ENCODE measurements around the gene ANTKMT. TPM values are rescaled to one million over a fixed set of nuclear protein-coding genes. Genes with fewer than 3 reads are reported as not detected.

The ANTKMT gene
- total RNA-seq, 2 experiments from 2014 or later: 14.8 to 21.1 TPM

DNA sequence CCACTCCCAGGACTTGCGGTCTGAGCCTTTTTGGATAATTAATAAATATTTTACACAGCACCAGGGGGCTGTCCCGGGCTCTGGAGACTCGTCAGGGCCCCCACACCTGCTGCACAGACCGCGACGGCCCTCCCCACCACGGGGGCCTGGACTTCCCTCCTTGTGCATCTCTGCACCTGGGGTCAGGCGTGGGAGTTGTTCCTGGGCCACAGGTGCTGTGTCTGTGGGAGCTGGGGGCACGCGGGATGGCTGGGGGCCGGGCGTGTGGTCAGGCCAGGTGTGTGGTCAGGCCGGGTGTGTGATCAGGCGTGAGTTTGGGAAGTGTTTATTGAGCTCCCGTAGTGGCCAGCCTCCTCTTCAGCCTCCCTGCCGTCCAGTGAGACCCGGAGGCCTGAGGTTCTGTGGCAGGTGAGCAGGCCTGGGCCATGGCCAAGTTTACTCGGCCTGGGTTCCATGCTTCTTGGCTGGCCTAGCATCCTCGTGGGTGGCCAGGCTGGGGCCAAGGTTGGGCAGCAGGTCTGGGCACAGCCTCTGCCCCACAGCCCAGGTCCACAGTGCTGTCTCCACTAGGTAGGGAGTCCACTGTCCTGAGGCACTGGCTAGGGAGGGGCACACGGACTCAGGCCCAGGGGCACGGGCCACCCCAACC, 42.6 kb upstream of the ANTKMT start:
- Mint-ChIP-seq H3K27me3 (peaks cover 12% of the 10 kb centered on the region), H3K4me1 (peaks cover 32% of the 10 kb centered on the region), H3K9me3 (ENCODE audit: low read depth) (no peaks in the 10 kb centered on the region), H3K36me3 (peaks cover 6% of the 10 kb centered on the region), H3K4me3 (no peak overlapping the region), H3K27ac (no peak overlapping the region)
- CTCF ChIA-PET: interaction anchor here (0.9 to 2.1 kb wide), 5 partner anchors 10 to 42 kb away, joined by 4 to 9 read pairs (median 4); partner anchors contain the start of genes METTL26, RHOT2 and WDR24
- no peak for DNase-seq
- no peak for ATAC-seq

DNA sequence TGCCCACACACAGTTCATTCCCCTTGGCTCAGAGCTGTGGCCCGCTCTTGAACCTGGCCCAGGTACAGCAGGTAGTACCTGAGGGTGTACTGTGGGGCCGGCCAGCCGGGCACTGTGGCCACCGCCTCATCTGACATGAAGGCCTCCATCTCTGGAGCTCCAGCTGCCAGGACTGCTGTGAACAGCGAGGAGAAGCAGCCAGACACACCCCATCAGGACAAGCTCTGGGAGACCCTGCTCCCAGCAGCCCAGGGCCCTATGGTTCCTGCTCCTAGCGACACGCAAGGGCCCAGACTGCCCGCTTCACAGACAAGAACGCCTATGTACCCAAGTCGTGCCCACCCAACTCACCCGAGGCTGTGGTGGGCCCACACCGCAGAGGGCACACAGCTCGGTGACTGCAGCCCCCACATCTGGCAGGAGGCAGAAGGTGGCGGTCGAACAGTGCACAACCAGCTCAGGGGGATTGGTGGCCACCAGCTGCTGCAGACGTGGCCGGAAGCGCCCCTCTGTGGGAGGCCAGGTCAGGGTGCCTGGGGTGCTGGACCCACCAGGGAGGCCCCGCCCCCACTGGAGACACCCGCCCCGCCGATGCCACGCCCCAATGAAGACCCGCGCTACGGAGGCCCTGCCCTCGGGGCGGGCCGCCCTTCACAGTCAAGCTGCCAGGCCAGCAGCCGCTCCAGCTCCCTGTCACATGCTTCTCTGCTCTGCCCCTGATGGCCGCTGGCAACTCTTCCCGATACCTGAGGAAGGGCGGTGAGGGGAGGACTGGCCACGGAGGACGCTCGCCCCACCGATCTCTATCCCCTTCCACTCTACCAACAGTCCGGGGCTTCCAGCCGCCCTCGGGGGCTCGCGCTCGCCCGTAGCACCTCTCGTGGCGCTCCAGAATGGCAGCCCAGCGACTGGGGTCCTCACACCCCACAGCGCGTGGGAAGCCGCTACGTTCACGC, 41.8 kb upstream of the ANTKMT start:
- Mint-ChIP-seq H3K4me1 (peaks cover 33% of the 10 kb centered on the region), H3K27me3 (peaks cover 12% of the 10 kb centered on the region), H3K27ac (peak overlapping the region; percentile 65), H3K4me3 (peak overlapping the region; percentile 74), H3K36me3 (peaks cover 4% of the 10 kb centered on the region), H3K9me3 (ENCODE audit: low read depth) (no peaks in the 10 kb centered on the region)
- peak; percentile 17 for ATAC-seq
- CTCF ChIA-PET: interaction anchor here (0.9 to 2.1 kb wide), 6 partner anchors 11 to 43 kb away, joined by 3 to 9 read pairs (median 4); partner anchors contain the start of genes METTL26, RHOT2 and WDR24
- DNase-seq: peak; percentile 76

GRCh38 chr16:679814-680624, 40.9 kb upstream of the ANTKMT start, which contains the start of gene STUB1:
Gene STUB1, plus strand, starts transcription at chr16:680410. Its CDS starts 116 bp downstream, at chr16:680526.
- ATAC-seq (peak; percentile 50), DNase-seq (peak; percentile 93)
- CTCF ChIA-PET: interaction anchor here (0.7 to 2.4 kb wide), 8 partner anchors 10 to 101 kb away, joined by 3 to 9 read pairs (median 4); partner anchors contain the start of genes ANTKMT and RHOT2
- H3K4me1 Mint-ChIP-seq: peaks cover 35% of the 10 kb centered on the region
- H3K27me3 Mint-ChIP-seq: peaks cover 10% of the 10 kb centered on the region
- H3K27ac Mint-ChIP-seq: peak within 1 kb of the TSS; percentile 82
- no peaks in the 10 kb centered on the region for H3K9me3 Mint-ChIP-seq (ENCODE audit: low read depth)
- peak within 1 kb of the TSS; percentile 78 for H3K4me3 Mint-ChIP-seq
- peaks cover 4% of the 10 kb centered on the region for H3K36me3 Mint-ChIP-seq

- CTCF ChIA-PET: interaction anchor here (0.7 to 2.4 kb wide), 6 partner anchors 9 to 101 kb away, joined by 3 to 9 read pairs (median 4); partner anchors contain the start of genes ANTKMT and RHOT2
- ATAC-seq (no peak), DNase-seq (no peak)
- H3K27me3 Mint-ChIP-seq: peaks cover 6% of the 10 kb centered on the region
- peak overlapping the region; percentile 78 for H3K4me3 Mint-ChIP-seq
- no peaks in the 10 kb centered on the region for H3K9me3 Mint-ChIP-seq (ENCODE audit: low read depth)
- H3K4me1 Mint-ChIP-seq: peaks cover 34% of the 10 kb centered on the region
- H3K27ac Mint-ChIP-seq: peak overlapping the region; percentile 68
- H3K36me3 Mint-ChIP-seq: peaks cover 4% of the 10 kb centered on the region
Observed at GRCh38 chr16:680625-680945, 40.4 kb upstream of the ANTKMT start.

GRCh38 chr16:680967-681745, 39.8 kb upstream of the ANTKMT start:
- peaks cover 4% of the 10 kb centered on the region for H3K36me3 Mint-ChIP-seq

DNA sequence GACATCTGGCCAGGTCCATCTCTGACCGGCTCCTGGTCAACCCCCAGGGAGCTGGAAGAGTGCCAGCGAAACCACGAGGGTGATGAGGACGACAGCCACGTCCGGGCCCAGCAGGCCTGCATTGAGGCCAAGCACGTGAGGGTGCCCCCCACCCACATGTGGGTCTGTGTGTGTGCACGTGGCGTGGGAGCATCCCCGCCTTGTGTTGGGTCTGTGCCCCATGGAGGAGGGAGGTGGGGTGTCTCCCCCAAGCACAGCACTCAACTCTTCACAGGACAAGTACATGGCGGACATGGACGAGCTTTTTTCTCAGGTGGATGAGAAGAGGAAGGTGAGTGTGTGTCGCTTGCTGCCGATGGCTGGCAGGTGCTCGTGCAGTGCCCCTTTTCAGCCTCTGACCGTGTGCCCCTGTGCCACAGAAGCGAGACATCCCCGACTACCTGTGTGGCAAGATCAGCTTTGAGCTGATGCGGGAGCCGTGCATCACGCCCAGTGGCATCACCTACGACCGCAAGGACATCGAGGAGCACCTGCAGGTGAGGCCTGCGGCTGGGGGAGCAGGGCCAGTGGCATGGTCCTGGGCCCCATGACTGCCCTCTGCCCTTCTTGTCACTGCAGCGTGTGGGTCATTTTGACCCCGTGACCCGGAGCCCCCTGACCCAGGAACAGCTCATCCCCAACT, 39.1 kb upstream of the ANTKMT start:
- Mint-ChIP-seq H3K4me1 (peaks cover 34% of the 10 kb centered on the region), H3K27me3 (peaks cover 2% of the 10 kb centered on the region), H3K36me3 (peaks cover 4% of the 10 kb centered on the region), H3K9me3 (ENCODE audit: low read depth) (no peaks in the 10 kb centered on the region), H3K4me3 (peak overlapping the region; percentile 78), H3K27ac (no peak overlapping the region)
- no peak for ATAC-seq
- no peak for DNase-seq
- CTCF ChIA-PET: interaction anchor here (0.9 to 2.4 kb wide), 4 partner anchors 13 to 103 kb away, joined by 3 to 9 read pairs (median 4); partner anchors contain the start of gene RHOT2

More at GRCh38 chr16:680967-681745, 39.8 kb upstream of the ANTKMT start:
- peak overlapping the region; percentile 68 for H3K27ac Mint-ChIP-seq
- no peak for ATAC-seq
- CTCF ChIA-PET: interaction anchor here (0.8 to 2.4 kb wide), 7 partner anchors 13 to 102 kb away, joined by 3 to 9 read pairs (median 4); partner anchors contain the start of genes ANTKMT and RHOT2
- H3K9me3 Mint-ChIP-seq (ENCODE audit: low read depth): no peaks in the 10 kb centered on the region
- DNase-seq: no peak
- peaks cover 34% of the 10 kb centered on the region for H3K4me1 Mint-ChIP-seq
- H3K27me3 Mint-ChIP-seq: peaks cover 6% of the 10 kb centered on the region
- H3K4me3 Mint-ChIP-seq: peak overlapping the region; percentile 78

- no peak for ATAC-seq
- peak overlapping the region; percentile 66 for H3K4me3 Mint-ChIP-seq
Observed at GRCh38 chr16:682493-683395, 38.2 kb upstream of the ANTKMT start.

DNA sequence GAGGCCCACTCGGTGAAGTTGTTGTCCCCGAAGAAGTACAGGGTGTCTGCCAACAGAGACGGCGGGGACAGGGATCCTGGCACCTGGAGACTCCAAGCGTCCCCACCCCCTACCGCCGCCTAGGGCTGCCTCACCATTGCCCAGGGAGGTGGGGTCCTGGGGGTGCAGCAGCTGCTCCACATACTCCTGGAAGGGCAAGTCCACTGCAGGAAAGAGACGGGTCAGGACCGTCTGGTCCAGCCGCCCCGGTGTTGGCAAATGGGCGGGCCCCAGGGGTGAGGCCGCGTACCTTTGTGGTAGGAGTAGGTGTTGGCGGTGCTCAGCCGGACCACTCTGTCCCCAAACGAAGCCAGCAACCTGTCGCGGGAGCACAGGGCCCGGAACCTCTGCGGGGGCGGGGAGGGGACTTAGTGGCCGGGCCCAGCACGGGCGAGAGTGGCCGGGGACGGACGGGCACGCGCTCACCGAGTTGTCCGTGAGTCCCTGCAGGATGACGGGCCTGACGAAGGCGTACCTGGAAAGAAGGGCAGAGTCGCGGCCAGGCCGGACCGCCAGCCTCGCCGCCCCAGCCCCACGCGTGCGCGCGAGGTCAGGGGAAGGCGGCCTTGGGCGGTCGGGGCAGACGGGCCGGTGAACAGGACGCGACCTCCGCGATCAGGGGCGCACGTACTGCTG, 37.4 kb upstream of the ANTKMT start:
- H3K27me3 Mint-ChIP-seq: no peaks in the 10 kb centered on the region
- DNase-seq: no peak

More at GRCh38 chr16:682493-683395, 38.2 kb upstream of the ANTKMT start:
- peak overlapping the region; percentile 73 for H3K27ac Mint-ChIP-seq
- peaks cover 36% of the 10 kb centered on the region for H3K4me1 Mint-ChIP-seq
- no peaks in the 10 kb centered on the region for H3K27me3 Mint-ChIP-seq
- no peaks in the 10 kb centered on the region for H3K9me3 Mint-ChIP-seq (ENCODE audit: low read depth)
- no peak for DNase-seq
- H3K36me3 Mint-ChIP-seq: peaks cover 7% of the 10 kb centered on the region
- CTCF ChIA-PET: interaction anchor here (1.0 to 2.4 kb wide), 3 partner anchors 13 to 103 kb away, joined by 3 to 9 read pairs (median 4); partner anchors contain the start of gene RHOT2

DNA sequence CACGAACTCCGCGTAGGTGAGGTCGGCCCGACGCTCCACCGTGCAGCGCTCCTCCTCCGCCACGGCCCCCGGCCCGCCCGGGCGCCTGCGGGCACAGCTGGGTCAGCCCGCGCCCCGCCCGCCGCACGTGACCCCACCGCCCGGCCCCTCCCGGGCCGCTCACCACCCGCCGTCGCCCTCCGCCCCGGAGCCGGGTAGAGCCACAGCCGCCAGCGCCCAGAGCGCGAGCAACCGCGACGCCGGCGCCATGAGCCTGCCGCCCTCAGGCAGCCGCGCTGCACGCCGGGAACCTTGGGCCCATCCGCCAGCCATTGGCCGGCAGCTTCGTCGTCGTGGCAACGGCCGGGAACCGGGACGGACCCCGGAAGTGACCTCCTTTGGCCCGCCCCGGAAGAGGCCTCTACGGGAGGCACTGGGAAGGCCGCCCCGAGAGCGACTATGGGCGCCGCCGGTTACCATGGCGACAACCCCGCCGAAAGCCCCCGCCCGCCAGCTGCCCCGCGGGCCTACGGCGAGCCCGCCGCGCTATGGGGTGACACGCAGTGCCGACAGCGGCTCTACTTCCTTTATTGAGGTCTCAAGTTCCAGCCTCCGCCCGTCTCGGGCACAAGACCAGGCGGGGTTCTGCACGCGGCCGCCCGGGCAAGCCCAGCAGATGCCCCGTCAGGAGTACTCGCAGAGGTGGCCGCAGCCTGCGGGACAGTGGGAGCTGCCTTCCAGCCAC, 36.7 kb upstream of the ANTKMT start, which contains the start of gene JMJD8:
TSS of gene JMJD8 (minus strand) at position 264 of the 724 bp plus-strand sequence. CDS start at position 249, 15 bp downstream.
- DNase-seq (peak; percentile 98), ATAC-seq (peak; percentile 73)
- CTCF ChIA-PET: interaction anchor here (0.6 to 1.2 kb wide), 3 partner anchors 14 to 31 kb away, joined by 3 to 4 read pairs (median 3); partner anchors contain the start of genes METRN and RHOT2
- Mint-ChIP-seq H3K27me3 (no peaks in the 10 kb centered on the region), H3K9me3 (ENCODE audit: low read depth) (no peaks in the 10 kb centered on the region), H3K36me3 (peaks cover 7% of the 10 kb centered on the region), H3K4me3 (peak within 1 kb of the TSS; percentile 66), H3K4me1 (peaks cover 41% of the 10 kb centered on the region), H3K27ac (peak within 1 kb of the TSS; percentile 75)

More for the DNA sequence above, 37.4 kb upstream of the ANTKMT start:
- Mint-ChIP-seq H3K4me3 (peak overlapping the region; percentile 66), H3K4me1 (peaks cover 36% of the 10 kb centered on the region), H3K27ac (peak overlapping the region; percentile 73), H3K36me3 (peaks cover 7% of the 10 kb centered on the region), H3K9me3 (ENCODE audit: low read depth) (no peaks in the 10 kb centered on the region)
- CTCF ChIA-PET: interaction anchor here (1.1 to 1.2 kb wide), 2 partner anchors 14 to 15 kb away, joined by 3 to 4 read pairs; partner anchors contain the start of gene RHOT2
- ATAC-seq: no peak
